Measurements from ENCODE around the gene TMEM255B.

GRCh38 chr13:113863524-113864272 is 104.7 kb downstream of the TMEM255B start, which contains the start of gene GAS6:
- TF ChIP-seq CTCF (IDR thresholded peaks at IDR 0.05), result peak; percentile 10
- no peak for TF ChIP-seq REST (IDR thresholded peaks at IDR 0.05; ENCODE audit: insufficient read depth in 1 of 2, low read depth in 2 of 2, low read length in 1 of 2)
- no peak for TF ChIP-seq SIN3A (IDR thresholded peaks at IDR 0.05; ENCODE audit: borderline replicate concordance, insufficient read depth, low read depth, low read length)
- no peak for TF ChIP-seq TCF7L2 (IDR thresholded peaks at IDR 0.05; ENCODE audit: low read depth, low read length)
- no peak for TF ChIP-seq POLR2AphosphoS5 (IDR thresholded peaks at IDR 0.05; ENCODE audit: low read depth, low read length)

Data from Panc1 (cell line).